DMS153 (cell line): ENCODE results near the gene OR8I2.
"Not testable (repeated sequence)": the region's sequence is repeated elsewhere in the genome, so short reads cannot be mapped to it uniquely, and the experiment has no call there.

ENCODE experiments used
- DNase-seq: peaks from one replicate; lab custom pipeline; 2025; lab: John Stamatoyannopoulos, UW

OR8I2 gene

GRCh38 chr11:56093008-56093407 lies at the start of gene OR8I2:
Gene OR8I2, plus strand, starts transcription at chr11:56093308. Its CDS starts 0 bp downstream, at chr11:56093308.
- no peak for DNase-seq

GRCh38 chr11:56045538-56045937 lies 47.6 kb upstream of the OR8I2 start:
- DNase-seq, result no peak

GRCh38 chr11:56048480-56048879 lies 44.6 kb upstream of the OR8I2 start:
- DNase-seq, result no peak

- no peak for DNase-seq
These were observed 43.6 kb upstream of the OR8I2 start for GRCh38 chr11:56049487-56049886.

DNA sequence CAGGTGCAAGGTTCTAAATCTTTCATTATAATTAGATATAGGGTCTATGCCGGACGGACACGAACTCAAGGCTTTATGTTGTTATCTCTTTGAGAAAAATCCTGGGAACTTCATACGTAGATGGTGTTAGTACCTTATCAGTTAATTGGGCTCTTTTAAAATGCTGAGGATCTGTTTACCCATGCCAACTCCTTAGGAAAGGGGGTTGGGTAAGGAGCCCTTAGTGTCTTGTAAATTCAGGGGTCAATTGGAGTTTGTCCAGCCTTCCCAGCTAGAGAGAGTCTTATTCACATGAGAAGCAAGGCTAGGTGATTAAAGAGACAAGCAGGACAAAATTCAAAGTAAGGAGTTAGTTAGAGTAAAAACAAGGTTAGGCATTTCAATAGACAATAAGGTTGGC lies 36.7 kb upstream of the OR8I2 start:
- not testable (repeated sequence) for DNase-seq

- DNase-seq, result peak; percentile 26
These were observed 35.4 kb upstream of the OR8I2 start for GRCh38 chr11:56057661-56058237.

- not testable (repeated sequence) for DNase-seq
These were observed 34.8 kb upstream of the OR8I2 start for GRCh38 chr11:56058260-56058780.

GRCh38 chr11:56066980-56067379 lies 26.1 kb upstream of the OR8I2 start:
- no peak for DNase-seq

DNA sequence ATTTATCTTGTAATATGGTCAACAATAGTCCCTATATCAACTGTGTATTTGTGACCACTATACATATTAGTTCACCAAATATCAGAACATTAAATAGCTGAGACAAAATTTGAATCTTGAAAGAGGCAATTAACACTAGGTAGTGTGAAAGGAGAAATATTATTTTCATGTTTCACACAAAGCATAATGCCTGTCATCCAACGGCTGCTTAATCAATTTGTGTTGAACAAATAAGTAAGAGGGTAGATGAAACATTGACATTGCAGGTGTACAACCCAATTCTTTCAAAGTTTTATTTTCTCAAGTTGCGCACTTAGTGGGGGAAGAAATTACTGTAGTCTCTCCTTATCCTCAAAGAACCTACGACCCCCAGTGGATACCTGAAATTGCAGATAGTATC lies 3.4 kb upstream of the OR8I2 start:
- DNase-seq, result no peak

DNA sequence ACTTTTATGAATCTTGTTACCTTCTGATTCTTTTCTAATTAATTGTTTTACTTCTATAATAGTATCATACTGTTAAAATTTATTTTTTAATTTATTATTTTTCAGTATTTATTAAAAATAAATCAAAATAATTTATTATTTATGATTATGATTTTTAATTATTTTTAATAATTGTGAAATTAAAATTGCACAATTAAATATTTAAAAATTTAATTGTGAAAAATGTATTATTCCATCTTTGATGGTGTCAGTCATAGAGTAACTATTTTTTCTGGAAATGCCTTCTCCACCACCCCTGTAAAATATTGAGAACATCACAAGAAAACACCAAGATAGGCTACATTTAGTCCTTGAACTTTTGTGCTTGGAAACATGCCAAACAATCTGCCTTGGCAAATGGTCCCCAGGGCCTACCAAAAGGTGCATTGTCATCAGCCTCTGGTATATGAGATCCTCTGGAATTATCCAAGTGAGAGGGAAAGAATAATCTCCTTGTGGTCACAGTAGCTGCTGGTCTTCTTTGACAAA lies 10.2 kb downstream of the OR8I2 start, which contains the start of gene OR8H2:
TSS of gene OR8H2 (plus strand) at position 478 of the 528 bp plus-strand sequence. CDS start 1,356 bp downstream, outside the sequence.
- DNase-seq, result no peak

DNA sequence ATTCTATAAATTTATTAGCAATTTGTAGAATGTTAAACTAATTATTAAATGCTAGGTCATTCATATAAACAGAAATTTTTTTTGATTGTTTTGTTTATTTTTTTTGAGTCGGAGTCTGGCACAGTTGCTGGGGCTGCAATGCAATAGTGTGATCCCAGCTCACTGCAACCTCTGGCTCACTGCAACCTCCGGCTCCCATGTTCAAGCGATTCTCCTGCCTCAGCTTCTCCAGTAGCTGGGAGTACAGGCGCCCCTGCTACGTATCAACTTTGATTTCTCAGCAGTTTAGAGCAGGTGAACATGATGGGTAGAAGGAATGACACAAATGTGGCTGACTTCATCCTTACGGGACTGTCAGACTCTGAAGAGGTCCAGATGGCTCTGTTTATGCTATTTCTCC lies 29.0 kb downstream of the OR8I2 start, which contains the start of gene OR8H3:
TSS of gene OR8H3 (plus strand) at position 301 of the 400 bp plus-strand sequence. CDS start at position 301, 0 bp downstream.
- no peak for DNase-seq

GRCh38 chr11:56140151-56140661 lies 47.1 kb downstream of the OR8I2 start, which contains the start of gene OR8J3:
Gene OR8J3, minus strand, starts transcription at chr11:56140201. Its CDS starts 2,483 bp downstream, at chr11:56137718.
- no peak for DNase-seq

DNA sequence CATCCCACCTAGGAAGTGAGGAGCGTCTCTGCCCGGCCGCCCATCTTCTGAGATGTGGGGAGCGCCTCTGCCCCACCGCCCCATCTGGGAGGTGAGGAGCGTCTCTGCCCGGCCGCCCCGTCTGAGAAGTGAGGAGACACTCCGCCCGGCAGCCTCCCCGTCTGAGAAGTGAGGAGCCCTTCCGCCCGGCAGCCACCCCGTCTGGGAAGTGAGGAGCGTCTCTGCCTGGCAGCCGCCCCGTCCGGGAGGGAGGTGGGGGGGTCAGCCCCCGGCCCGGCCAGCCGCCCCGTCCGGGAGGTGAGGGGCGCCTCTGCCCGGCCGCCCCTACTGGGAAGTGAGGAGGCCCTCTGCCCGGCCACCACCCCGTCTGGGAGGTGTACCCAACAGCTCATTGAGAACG lies 50.6 kb downstream of the OR8I2 start:
- DNase-seq, result not testable (repeated sequence)
